Endothelial cell of umbilical vein (primary cell): ENCODE results near the gene VAV2. TPM values are rescaled to one million over a fixed set of nuclear protein-coding genes. Genes with fewer than 3 reads are reported as not detected.

Experiments used
- BruUV-seq: library from RNA; stranded (reverse); fragments of 400-500 nt; replicated peaks from 2 replicates; lab custom pipeline; 2021; lab: Mats Ljungman, UMichigan
- CTCF ChIA-PET: fragments of 300-600, 350-600 bp; sonication (Branson Sonifier 250); formaldehyde crosslinking; loops from one replicate; lab custom pipeline; 2021; ENCODE audit warnings: antibody characterized with exemption, inconsistent platforms; lab: Charles Lee
- POLR2A ChIA-PET: fragments of 300-600, 350-600 bp; sonication (Branson Sonifier 250); formaldehyde crosslinking; loops from one replicate; lab custom pipeline; 2021; ENCODE audit warnings: antibody characterized with exemption, inconsistent platforms; lab: Charles Lee
- DNase-seq: peaks from one replicate; pipeline ENCODE4 v3.0.0-alpha.2; 2011; ENCODE audit warnings: low read depth, low spot score
- FAIRE-seq: peaks from 2 replicates; lab custom pipeline; 2011; peaks lifted over from hg19 to GRCh38; lab: Jason Lieb, UNC
- H2AFZ ChIP-seq: 2 replicates; pipeline ENCODE4 v1.6.0; 2012; ENCODE audit warnings: low read depth, low read length, control low read depth, inconsistent platforms
- H3K27ac ChIP-seq: 2 replicates; pipeline ENCODE4 v1.5.1; 2011; ENCODE audit warnings: low read depth, mild to moderate bottlenecking, control low read depth, low read length, moderate library complexity; ENCODE audit not compliant: insufficient read depth
- H3K27me3 ChIP-seq, 2 experiments: 2 replicates each; pipeline versions ENCODE4 v1.6.0 to v1.6.1; 2011; ENCODE audit warnings: low read length in 2 of 2, mixed read lengths in 1 of 2; ENCODE audit not compliant: control insufficient read depth in 2 of 2, insufficient read depth in 2 of 2
- H3K36me3 ChIP-seq, 2 experiments: 2 replicates in 1 of 2; 3 replicates in 1 of 2; pipeline ENCODE4 v1.5.1; 2011; ENCODE audit warnings: low read length in 2 of 2, mild to moderate bottlenecking in 1 of 2, moderate library complexity in 1 of 2; ENCODE audit not compliant: control insufficient read depth in 2 of 2, insufficient read depth in 2 of 2; ENCODE audit errors: extremely low read depth in 1 of 2
- H3K4me1 ChIP-seq: 3 replicates; pipeline ENCODE4 v1.5.1; 2011; ENCODE audit warnings: mild to moderate bottlenecking, low read length; ENCODE audit not compliant: control insufficient read depth, insufficient read depth; ENCODE audit errors: extremely low read depth
- H3K4me2 ChIP-seq: 2 replicates; pipeline ENCODE4 v1.6.1; 2011; ENCODE audit warnings: low read length, control low read depth, mixed read lengths; ENCODE audit not compliant: insufficient read depth
- H3K4me3 ChIP-seq, 3 experiments: fragments of 200-600 bp in 1 of 3; sonication (generic), shearing (Covaris generic) in 1 of 3; replicated peaks in 1 of 3; 2 replicates each; pipeline ENCODE4 v1.5.1; 2011 to 2016; ENCODE audit warnings: control low read depth in 3 of 3, low read length in 3 of 3, mild to moderate bottlenecking in 2 of 3, inconsistent platforms in 1 of 3, low read depth in 1 of 3, moderate library complexity in 1 of 3; ENCODE audit not compliant: insufficient read depth in 1 of 3
- H3K79me2 ChIP-seq: 2 replicates; pipeline ENCODE4 v1.6.0; 2012; ENCODE audit warnings: low read length, inconsistent platforms; ENCODE audit not compliant: control insufficient read depth, insufficient read depth
- H3K9ac ChIP-seq: replicated peaks from 2 replicates; pipeline ENCODE3; 2011; ENCODE audit warnings: low read length, control low read depth; ENCODE audit not compliant: insufficient read depth; ENCODE audit errors: extremely low read depth
- H3K9me1 ChIP-seq: replicated peaks from 3 replicates; pipeline ENCODE4 v1.6.0; 2011; ENCODE audit warnings: mild to moderate bottlenecking, low read length; ENCODE audit not compliant: control insufficient read depth, insufficient read depth; ENCODE audit errors: extremely low read depth
- H3K9me3 ChIP-seq: replicated peaks from 2 replicates; pipeline ENCODE4 v1.5.1; 2012; ENCODE audit warnings: low read length, inconsistent platforms; ENCODE audit not compliant: control insufficient read depth, insufficient read depth
- H4K20me1 ChIP-seq: replicated peaks from 2 replicates; pipeline ENCODE3; 2011; ENCODE audit warnings: mild to moderate bottlenecking, low read length; ENCODE audit not compliant: control insufficient read depth, insufficient read depth; ENCODE audit errors: extremely low read depth
- EZH2 ChIP-seq: IDR thresholded peaks from 2 replicates; pipeline ENCODE4 v1.6.1; 2012; ENCODE audit warnings: borderline replicate concordance, low read depth, mild to moderate bottlenecking, moderate library complexity, low read length, inconsistent platforms; ENCODE audit not compliant: severe bottlenecking
- FOS ChIP-seq: IDR thresholded peaks from 2 replicates; pipeline ENCODE4 v1.6.1; 2011; ENCODE audit warnings: mild to moderate bottlenecking, low read length, moderate library complexity, borderline replicate concordance; ENCODE audit not compliant: insufficient read depth
- GATA2 ChIP-seq: IDR thresholded peaks from 2 replicates; pipeline ENCODE4 v1.7.0; 2011; ENCODE audit warnings: low read depth, mild to moderate bottlenecking, moderate library complexity, mixed read lengths, low read length; ENCODE audit not compliant: insufficient read length, insufficient read depth
- JUN ChIP-seq: IDR thresholded peaks from 2 replicates; pipeline ENCODE4 v1.6.1; 2011; ENCODE audit warnings: borderline replicate concordance, low read depth; ENCODE audit not compliant: insufficient read length, insufficient read depth
- MAX ChIP-seq: IDR thresholded peaks from 2 replicates; pipeline ENCODE4 v1.6.1; 2011; ENCODE audit not compliant: insufficient read depth, insufficient read length
- MYC ChIP-seq: IDR thresholded peaks from one replicate; pipeline ENCODE4 v1.6.1; 2011; ENCODE audit warnings: mild to moderate bottlenecking, low read depth, low read length
- POLR2A ChIP-seq: IDR thresholded peaks from 2 replicates; pipeline ENCODE4 v1.6.1; 2012; ENCODE audit warnings: low read depth, mild to moderate bottlenecking, control low read depth, low read length
- POLR2AphosphoS5 ChIP-seq: IDR thresholded peaks from 2 replicates; pipeline ENCODE4 v1.6.1; 2012; ENCODE audit warnings: low read depth, mild to moderate bottlenecking, control low read depth, low read length, moderate library complexity; ENCODE audit not compliant: insufficient read depth
- dilution Hi-C: fragments of 300-500 bp; cut with MboI; formaldehyde crosslinking; loops from one replicate; pipeline ENCODE4 v1.15.0; 2019; ENCODE audit warnings: low sequenced_read_pairs; ENCODE audit not compliant: extremely low pct_ligation_motif_present
- intact Hi-C: fragments of 100-400 bp; cut with micrococcal nuclease; formaldehyde crosslinking; loops from one replicate; pipeline ENCODE4 v1.10.0; 2022
- polyA plus RNA-seq, 4 experiments: library from polyadenylated mRNA; depleted of rRNA in 3 of 4; stranded (reverse) in 3 of 4; unstranded in 1 of 4; fragments of >200 nt; gene quantifications; 2 replicates each; pipeline versions ENCODE4 v1.2.1 to v1.2.3, GENCODE V29; 2011 to 2012; ENCODE audit warnings: missing spikeins in 1 of 4
- total RNA-seq: library from RNA; stranded (reverse); gene quantifications from 2 replicates; pipeline ENCODE4 v1.2.3, GENCODE V29; 2021
- TF ChIP-seq, protein P1 (sequence below), 2 donors: IDR thresholded peaks; 1 replicate in 1 of 2; 2 replicates in 1 of 2; pipeline ENCODE4 v1.5.1; 2011; ENCODE audit warnings: low read length in 2 of 2, mild to moderate bottlenecking in 2 of 2, moderate library complexity in 2 of 2, control low read depth in 1 of 2, inconsistent platforms in 1 of 2, low read depth in 1 of 2; ENCODE audit not compliant: insufficient read depth in 1 of 2; ENCODE audit errors: extremely low read depth in 1 of 2

The VAV2 gene
- total and polyA plus RNA-seq, 2 donors (not counting 3 experiments of a cell fraction or from before 2014, with no cell fraction given) = 10.6 to 30.6 TPM

- TF ChIP-seq MAX (no peak), JUN (no peak), GATA2 (no peak), POLR2A (no peak), POLR2AphosphoS5 (no peak), EZH2 (no peak), MYC (no peak), FOS (no peak)
- TF ChIP-seq, protein P1, sequence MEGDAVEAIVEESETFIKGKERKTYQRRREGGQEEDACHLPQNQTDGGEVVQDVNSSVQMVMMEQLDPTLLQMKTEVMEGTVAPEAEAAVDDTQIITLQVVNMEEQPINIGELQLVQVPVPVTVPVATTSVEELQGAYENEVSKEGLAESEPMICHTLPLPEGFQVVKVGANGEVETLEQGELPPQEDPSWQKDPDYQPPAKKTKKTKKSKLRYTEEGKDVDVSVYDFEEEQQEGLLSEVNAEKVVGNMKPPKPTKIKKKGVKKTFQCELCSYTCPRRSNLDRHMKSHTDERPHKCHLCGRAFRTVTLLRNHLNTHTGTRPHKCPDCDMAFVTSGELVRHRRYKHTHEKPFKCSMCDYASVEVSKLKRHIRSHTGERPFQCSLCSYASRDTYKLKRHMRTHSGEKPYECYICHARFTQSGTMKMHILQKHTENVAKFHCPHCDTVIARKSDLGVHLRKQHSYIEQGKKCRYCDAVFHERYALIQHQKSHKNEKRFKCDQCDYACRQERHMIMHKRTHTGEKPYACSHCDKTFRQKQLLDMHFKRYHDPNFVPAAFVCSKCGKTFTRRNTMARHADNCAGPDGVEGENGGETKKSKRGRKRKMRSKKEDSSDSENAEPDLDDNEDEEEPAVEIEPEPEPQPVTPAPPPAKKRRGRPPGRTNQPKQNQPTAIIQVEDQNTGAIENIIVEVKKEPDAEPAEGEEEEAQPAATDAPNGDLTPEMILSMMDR (IDR thresholded peaks at IDR 0.05; ENCODE audit: extremely low read depth in 1 of 2, insufficient read depth in 1 of 2, low read depth in 1 of 2, low read length in 2 of 2) = no peak
- DNase-seq (no peak), FAIRE-seq (no peak)
- no peak overlapping the region for H3K27ac ChIP-seq
- intact Hi-C loops (no loop called here), dilution Hi-C loops (no loop called here)
- no peak overlapping the region for H2AFZ ChIP-seq
- H4K20me1 ChIP-seq = no peaks in the 10 kb centered on the region
- no peaks in the 10 kb centered on the region for H3K27me3 ChIP-seq
- peaks cover 4 to 6% of the 10 kb centered on the region in 2 experiments for H3K36me3 ChIP-seq
- no peaks in the 10 kb centered on the region for H3K9me3 ChIP-seq
- H3K9me1 ChIP-seq = no peaks in the 10 kb centered on the region
- H3K79me2 ChIP-seq = no peaks in the 10 kb centered on the region
- peaks cover 5% of the 10 kb centered on the region for H3K4me1 ChIP-seq
- no TSS peak for BruUV-seq
- H3K4me3 ChIP-seq = no peak overlapping the region
- POLR2A ChIA-PET = no interaction called here
- H3K4me2 ChIP-seq = no peak overlapping the region
- CTCF ChIA-PET = interaction anchor here (1.6 kb wide), 1 partner anchor 40 kb away, joined by 7 read pairs; no protein-coding TSS in a partner anchor
- H3K9ac ChIP-seq = no peak overlapping the region
These were observed 34.9 kb upstream of the VAV2 start for GRCh38 chr9:134026981-134027380.
